Activated CD4-positive, alpha-beta T cell treated with anti-CD3 and anti-CD28 coated beads for 36 hours (primary cell): ENCODE measurements around the gene TXNDC17. TPM values are rescaled to one million over a fixed set of nuclear protein-coding genes. Genes with fewer than 3 reads are reported as not detected.
A peak's percentile ranks its signal among the peaks of the same experiment; 100 is the strongest.

ENCODE experiments used
- ATAC-seq: fragments of 200-7000 bp; cut with Tn5 transposase; one replicate; pipeline ENCODE4 v1.10.0; 2021; ENCODE audit warnings: mild to moderate bottlenecking, moderate library complexity
- CTCF ChIA-PET: fragments of 350-600 bp; sonication (Branson Sonifier 250); formaldehyde crosslinking; loops from one replicate; lab custom pipeline; 2021; ENCODE audit warnings: antibody characterized with exemption; lab: Charles Lee
- POLR2A ChIA-PET: fragments of 350-600 bp; sonication (Branson Sonifier 250); formaldehyde crosslinking; loops from one replicate; lab custom pipeline; 2021; ENCODE audit warnings: antibody characterized with exemption, inconsistent platforms; lab: Charles Lee
- DNase-seq: peaks from one replicate; pipeline ENCODE4 v3.0.0-alpha.2; 2020
- H3K27ac Mint-ChIP-seq: one replicate; pipeline ENCODE4 v1.8.0; 2021; ENCODE audit warnings: mixed read lengths
- H3K27me3 Mint-ChIP-seq: one replicate; pipeline ENCODE4 v1.8.0; 2021; ENCODE audit warnings: mixed read lengths
- H3K36me3 Mint-ChIP-seq: one replicate; pipeline ENCODE4 v1.8.0; 2021; ENCODE audit warnings: low read depth, mixed read lengths
- H3K4me1 Mint-ChIP-seq: one replicate; pipeline ENCODE4 v1.8.0; 2021; ENCODE audit warnings: mixed read lengths
- H3K4me3 Mint-ChIP-seq: one replicate; pipeline ENCODE4 v1.8.0; 2021; ENCODE audit warnings: mild to moderate bottlenecking, moderate library complexity, mixed read lengths
- H3K9me3 Mint-ChIP-seq: one replicate; pipeline ENCODE4 v1.8.0; 2021; ENCODE audit warnings: low read depth, mixed read lengths
- intact Hi-C, 2 experiments: fragments of 100-400 bp; cut with DNase I in 1 of 2; cut with micrococcal nuclease in 1 of 2; formaldehyde crosslinking; loops; one replicate each; pipeline versions ENCODE4 v1.14.2 to v1.15.1; 2022 to 2024; cut with DNase I, micrococcal nuclease
- total RNA-seq, 2 experiments: library from RNA; stranded (reverse); gene quantifications; one replicate each; pipeline ENCODE4 v1.2.3, GENCODE V29; 2021

Gene TXNDC17
- total RNA-seq, 2 experiments from 2014 or later: 52.4 to 122 TPM

GRCh38 chr17:6637458-6637840, 3.4 kb upstream of the TXNDC17 start:
- Mint-ChIP-seq H3K4me3 (no peak overlapping the region), H3K27ac (no peak overlapping the region), H3K36me3 (peaks cover 32% of the 10 kb centered on the region), H3K9me3 (no peaks in the 10 kb centered on the region), H3K4me1 (peaks cover 30% of the 10 kb centered on the region), H3K27me3 (no peaks in the 10 kb centered on the region)
- CTCF ChIA-PET: no interaction called here
- POLR2A ChIA-PET: interaction anchor here (0.6 to 0.8 kb wide), 2 partner anchors 20 to 399 kb away, joined by 3 read pairs; partner anchors contain the start of gene SLC16A13
- intact Hi-C loops: no loop called here
- ATAC-seq (no peak), DNase-seq (no peak)

- ChIA-PET POLR2A (interaction anchor here (0.5 to 0.8 kb wide), 3 partner anchors 19 to 1140 kb away, joined by 3 to 5 read pairs (median 3); partner anchors contain the start of gene SLC16A13), CTCF (no interaction called here)
- Mint-ChIP-seq H3K27me3 (no peaks in the 10 kb centered on the region), H3K9me3 (no peaks in the 10 kb centered on the region), H3K27ac (peak overlapping the region; percentile 63), H3K4me1 (peaks cover 39% of the 10 kb centered on the region), H3K36me3 (peaks cover 30% of the 10 kb centered on the region), H3K4me3 (peak overlapping the region; percentile 92)
- no peak for ATAC-seq
- intact Hi-C loops: no loop called here
- DNase-seq: peak; percentile 22
Measured at GRCh38 chr17:6638046-6638908, 2.6 kb upstream of the TXNDC17 start.

- Mint-ChIP-seq H3K27ac (peak overlapping the region; percentile 78), H3K36me3 (peaks cover 29% of the 10 kb centered on the region)
Measured at GRCh38 chr17:6639014-6639585, 1.8 kb upstream of the TXNDC17 start.

GRCh38 chr17:6639586-6640535, 999 bp upstream of the TXNDC17 start:
- intact Hi-C loops: loop anchor here (1.0 to 10.0 kb wide), 13 partner anchors 11 to 1797 kb away; partner anchors contain the start of genes C17orf100 (in 2 of the 2), MED31 (in 2 of the 2), NLRP1 (in 2 of the 2) and ACADVL (in 1 of the 2)
- H3K4me1 Mint-ChIP-seq: peaks cover 54% of the 10 kb centered on the region

More at GRCh38 chr17:6639014-6639585, 1.8 kb upstream of the TXNDC17 start:
- peak overlapping the region; percentile 92 for H3K4me3 Mint-ChIP-seq
- ATAC-seq (no peak), DNase-seq (peak; percentile 51)
- POLR2A ChIA-PET: interaction anchor here (0.5 to 1.2 kb wide), 2 partner anchors 12 to 1141 kb away, joined by 4 to 5 read pairs; partner anchors contain the start of genes C17orf100 and MED31
- intact Hi-C loops: no loop called here
- H3K27me3 Mint-ChIP-seq: no peaks in the 10 kb centered on the region
- no peaks in the 10 kb centered on the region for H3K9me3 Mint-ChIP-seq
- H3K4me1 Mint-ChIP-seq: peaks cover 47% of the 10 kb centered on the region
- CTCF ChIA-PET: interaction anchor here (0.6 kb wide), 1 partner anchor 367 kb away, joined by 3 read pairs; no protein-coding TSS in a partner anchor

GRCh38 chr17:6641247-6641863, 495 bp downstream of the TXNDC17 start:
- peaks cover 34% of the 10 kb centered on the region for H3K36me3 Mint-ChIP-seq

More at GRCh38 chr17:6639586-6640535, 999 bp upstream of the TXNDC17 start:
- POLR2A ChIA-PET: interaction anchor here (1.2 kb wide), 1 partner anchor 11 kb away, joined by 4 read pairs; the partner anchor contains the start of genes C17orf100 and MED31
- ATAC-seq (peak; percentile 21), DNase-seq (peak; percentile 63)
- H3K9me3 Mint-ChIP-seq: no peaks in the 10 kb centered on the region
- peak overlapping the region; percentile 92 for H3K4me3 Mint-ChIP-seq
- peak overlapping the region; percentile 92 for H3K27ac Mint-ChIP-seq
- H3K36me3 Mint-ChIP-seq: peaks cover 30% of the 10 kb centered on the region
- CTCF ChIA-PET: interaction anchor here (0.6 kb wide), 1 partner anchor 366 kb away, joined by 3 read pairs; no protein-coding TSS in a partner anchor
- H3K27me3 Mint-ChIP-seq: no peaks in the 10 kb centered on the region

GRCh38 chr17:6642592-6642991, 1.7 kb downstream of the TXNDC17 start:
- peak overlapping the region; percentile 92 for H3K4me3 Mint-ChIP-seq
- DNase-seq: no peak
- intact Hi-C loops: loop anchor here (5.0 to 10.0 kb wide), 8 partner anchors 168 to 1795 kb away; partner anchors contain the start of genes ACADVL (in 1 of the 2), DLG4 (in 1 of the 2), NDEL1 (in 1 of the 2) and NLRP1 (in 1 of the 2)
- H3K27me3 Mint-ChIP-seq: no peaks in the 10 kb centered on the region
- H3K4me1 Mint-ChIP-seq: peaks cover 68% of the 10 kb centered on the region
- ChIA-PET CTCF (interaction anchor here (0.6 kb wide), 1 partner anchor 297 kb away, joined by 4 read pairs; no protein-coding TSS in a partner anchor), POLR2A (no interaction called here)
- ATAC-seq: peak; percentile 19
- H3K9me3 Mint-ChIP-seq: no peaks in the 10 kb centered on the region
- peaks cover 38% of the 10 kb centered on the region for H3K36me3 Mint-ChIP-seq
- H3K27ac Mint-ChIP-seq: peak overlapping the region; percentile 89

More at GRCh38 chr17:6641247-6641863, 495 bp downstream of the TXNDC17 start:
- H3K4me3 Mint-ChIP-seq: peak overlapping the region; percentile 92
- no peaks in the 10 kb centered on the region for H3K27me3 Mint-ChIP-seq
- intact Hi-C loops: loop anchor here (2.0 to 10.0 kb wide), 11 partner anchors 167 to 1796 kb away; partner anchors contain the start of genes NLRP1 (in 2 of the 2), ACADVL (in 1 of the 2), C1QBP (in 1 of the 2) and DLG4 (in 1 of the 2)
- H3K4me1 Mint-ChIP-seq: peaks cover 62% of the 10 kb centered on the region
- ChIA-PET POLR2A (interaction anchor here (0.7 kb wide), 1 partner anchor 406 kb away, joined by 3 read pairs; no protein-coding TSS in a partner anchor), CTCF (interaction anchor here (1.7 to 1.8 kb wide), 2 partner anchors 9 to 363 kb away, joined by 5 to 6 read pairs; no protein-coding TSS in a partner anchor)
- peak; percentile 21 for DNase-seq
- peak; percentile 0 for ATAC-seq
- H3K9me3 Mint-ChIP-seq: no peaks in the 10 kb centered on the region
- peak overlapping the region; percentile 92 for H3K27ac Mint-ChIP-seq

GRCh38 chr17:6643451-6644125, 2.7 kb downstream of the TXNDC17 start:
- Mint-ChIP-seq H3K4me1 (peaks cover 66% of the 10 kb centered on the region), H3K4me3 (no peak overlapping the region), H3K27me3 (no peaks in the 10 kb centered on the region), H3K9me3 (no peaks in the 10 kb centered on the region), H3K27ac (peak overlapping the region; percentile 89), H3K36me3 (peaks cover 47% of the 10 kb centered on the region)
- ChIA-PET POLR2A (no interaction called here), CTCF (interaction anchor here (0.6 to 1.0 kb wide), 2 partner anchors 23 to 371 kb away, joined by 4 to 6 read pairs; a partner anchor contains a TSS)
- peak; percentile 27 for DNase-seq
- no peak for ATAC-seq
- intact Hi-C loops: loop anchor here (5.0 to 10.0 kb wide), 8 partner anchors 169 to 1794 kb away; partner anchors contain the start of genes ACADVL (in 1 of the 2), DLG4 (in 1 of the 2), NDEL1 (in 1 of the 2) and NLRP1 (in 1 of the 2)

GRCh38 chr17:6648181-6648580, 7.3 kb downstream of the TXNDC17 start:
- Mint-ChIP-seq H3K4me1 (peaks cover 63% of the 10 kb centered on the region), H3K4me3 (no peak overlapping the region), H3K9me3 (no peaks in the 10 kb centered on the region), H3K27me3 (no peaks in the 10 kb centered on the region), H3K27ac (no peak overlapping the region), H3K36me3 (peaks cover 50% of the 10 kb centered on the region)
- CTCF ChIA-PET: interaction anchor here (1.1 kb wide), 1 partner anchor 17 kb away, joined by 3 read pairs; no protein-coding TSS in a partner anchor
- no peak for DNase-seq
- no peak for ATAC-seq
- POLR2A ChIA-PET: no interaction called here
- intact Hi-C loops: loop anchor here (1.0 to 10.0 kb wide), 5 partner anchors 173 to 1233 kb away; partner anchors contain the start of genes ACADVL (in 1 of the 2), DLG4 (in 1 of the 2), NLRP1 (in 1 of the 2) and NUP88 (in 1 of the 2)
